Keratinocyte (primary cell): Measurements from ENCODE around the gene MFNG. TPM values are rescaled to one million over a fixed set of nuclear protein-coding genes. Genes with fewer than 3 reads are reported as not detected.

Source experiments
- DNase-seq: peaks from one replicate; pipeline ENCODE4 v3.0.0-alpha.2; 2011; ENCODE audit warnings: low read depth, missing footprints, low spot score
- FAIRE-seq: peaks from 2 replicates; lab custom pipeline; 2011; peaks lifted over from hg19 to GRCh38; lab: Jason Lieb, UNC
- H2AFZ ChIP-seq: 2 replicates; pipeline ENCODE4 v1.6.0; 2012; ENCODE audit warnings: low read length, control low read depth, inconsistent platforms; ENCODE audit not compliant: control insufficient read depth
- H3K27ac ChIP-seq: 2 replicates; pipeline ENCODE4 v1.5.1; 2011; ENCODE audit warnings: low read length; ENCODE audit not compliant: control insufficient read depth, insufficient read depth
- H3K27me3 ChIP-seq: 3 replicates; pipeline ENCODE4 v1.6.0; 2011; ENCODE audit warnings: low read length; ENCODE audit not compliant: control insufficient read depth, insufficient read depth; ENCODE audit errors: extremely low read depth
- H3K36me3 ChIP-seq, 2 experiments: 2 replicates in 1 of 2; 3 replicates in 1 of 2; pipeline ENCODE4 v1.5.1; 2011; ENCODE audit warnings: low read length in 2 of 2, mild to moderate bottlenecking in 1 of 2; ENCODE audit not compliant: control insufficient read depth in 2 of 2, insufficient read depth in 2 of 2; ENCODE audit errors: extremely low read depth in 1 of 2
- H3K4me1 ChIP-seq: 3 replicates; pipeline ENCODE4 v1.5.1; 2011; ENCODE audit warnings: low read length; ENCODE audit not compliant: control insufficient read depth, insufficient read depth; ENCODE audit errors: extremely low read depth
- H3K4me2 ChIP-seq: 3 replicates; pipeline ENCODE4 v1.6.0; 2011; ENCODE audit warnings: low read depth, low read length; ENCODE audit not compliant: control insufficient read depth, insufficient read depth; ENCODE audit errors: extremely low read depth
- H3K4me3 ChIP-seq, 3 experiments: fragments of 200-600 bp in 1 of 3; sonication (generic) in 1 of 3; 2 replicates in 2 of 3; 3 replicates in 1 of 3; pipeline ENCODE4 v1.5.1; 2011 to 2016; ENCODE audit warnings: low read length in 3 of 3, mild to moderate bottlenecking in 3 of 3, control low read depth in 2 of 3, inconsistent platforms in 1 of 3, low read depth in 1 of 3, mixed read lengths in 1 of 3, mixed run types in 1 of 3, moderate library complexity in 1 of 3; ENCODE audit not compliant: control insufficient read depth in 2 of 3, insufficient read depth in 2 of 3; ENCODE audit errors: extremely low read depth in 1 of 3
- H3K79me2 ChIP-seq: 2 replicates; pipeline ENCODE4 v1.6.0; 2012; ENCODE audit warnings: low read length; ENCODE audit not compliant: control insufficient read depth, insufficient read depth
- H3K9ac ChIP-seq: 3 replicates; pipeline ENCODE4 v1.6.0; 2011; ENCODE audit warnings: low read length; ENCODE audit not compliant: control insufficient read depth, insufficient read depth; ENCODE audit errors: extremely low read depth
- H3K9me1 ChIP-seq: 3 replicates; pipeline ENCODE4 v1.6.0; 2011; ENCODE audit warnings: low read length; ENCODE audit not compliant: control insufficient read depth, insufficient read depth; ENCODE audit errors: extremely low read depth
- H3K9me3 ChIP-seq: 2 replicates; pipeline ENCODE4 v1.5.1; 2012; ENCODE audit warnings: low read depth, low read length; ENCODE audit not compliant: control insufficient read depth
- H4K20me1 ChIP-seq: 3 replicates; pipeline ENCODE4 v1.6.0; 2011; ENCODE audit warnings: low read length; ENCODE audit not compliant: control insufficient read depth, insufficient read depth; ENCODE audit errors: extremely low read depth
- EZH2 ChIP-seq: IDR thresholded peaks from one replicate; pipeline ENCODE4 v1.6.1; 2012; ENCODE audit warnings: inconsistent platforms, mild to moderate bottlenecking, low read length, moderate library complexity
- dilution Hi-C: fragments of 300-500 bp; cut with MboI; formaldehyde crosslinking; loops from one replicate; pipeline ENCODE4 v1.7.0; 2020; ENCODE audit warnings: low sequenced_read_pairs; ENCODE audit not compliant: extremely low pct_ligation_motif_present
- polyA plus RNA-seq, 5 experiments: library from polyadenylated mRNA; depleted of rRNA in 3 of 5; stranded (reverse) in 3 of 5; stranded (forward) in 1 of 5; unstranded in 1 of 5; fragments of >200 nt; gene quantifications; 1 replicate in 1 of 5; 2 replicates in 3 of 5; 3 replicates in 1 of 5; pipeline versions ENCODE4 v1.2.1 to v1.2.3, GENCODE V29; 2011 to 2012; ENCODE audit warnings: missing spikeins in 2 of 5, low read depth in 1 of 5, low replicate concordance in 1 of 5
- TF ChIP-seq, protein P1 (sequence below), 3 experiments: IDR thresholded peaks in 1 of 3; conservative IDR thresholded peaks in 1 of 3; optimal IDR thresholded peaks in 1 of 3; 2 replicates in 2 of 3; 3 replicates in 1 of 3; pipeline versions ENCODE3 to v1.5.1; 2011; ENCODE audit warnings: low read length in 3 of 3, mild to moderate bottlenecking in 3 of 3, moderate library complexity in 2 of 3, control low read depth in 1 of 3, inconsistent platforms in 1 of 3; ENCODE audit not compliant: insufficient read depth in 2 of 3; ENCODE audit errors: extremely low read depth in 1 of 3

Gene MFNG
- polyA plus RNA-seq, 1 donor (not counting 4 experiments of a cell fraction or from before 2014, with no cell fraction given), result 5.9 TPM

DNA sequence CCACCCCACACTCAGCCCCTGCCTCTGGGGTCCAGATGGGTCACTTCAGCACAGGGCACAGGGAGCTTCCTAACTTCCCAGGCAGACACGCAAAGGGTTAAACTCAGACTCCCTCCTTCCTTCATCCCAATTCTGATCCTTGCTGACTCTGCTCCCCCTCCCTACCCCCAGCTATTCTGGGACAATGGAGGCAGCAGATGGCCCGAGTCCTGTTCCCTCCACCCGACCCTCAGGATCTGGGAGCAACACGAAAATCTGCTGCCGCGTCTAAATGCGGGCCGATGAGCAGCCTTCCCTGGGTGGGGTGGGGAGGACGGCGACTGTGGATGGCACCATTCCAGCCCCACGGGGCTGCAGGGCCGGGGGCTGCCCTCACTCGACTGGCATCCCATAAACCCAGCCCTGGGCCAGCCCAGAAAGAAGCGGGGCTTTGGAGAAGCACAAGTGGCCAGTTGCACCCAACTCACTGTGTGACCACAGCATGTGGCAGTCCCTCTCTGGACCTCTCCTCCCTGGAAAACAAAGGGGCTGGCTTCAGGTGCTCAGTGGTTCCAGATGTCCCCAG is 18.7 kb downstream of the MFNG start:
- Histone ChIP-seq H3K79me2 (no peaks in the 10 kb centered on the region), H3K36me3 (peaks cover 7 to 21% of the 10 kb centered on the region in 2 experiments), H3K27ac (no peak overlapping the region), H3K4me3 (no peak overlapping the region), H3K9me1 (no peaks in the 10 kb centered on the region), H3K27me3 (no peaks in the 10 kb centered on the region), H2AFZ (no peak overlapping the region), H3K4me2 (no peak overlapping the region), H3K9ac (no peak overlapping the region), H3K9me3 (no peaks in the 10 kb centered on the region), H3K4me1 (no peaks in the 10 kb centered on the region), H4K20me1 (no peaks in the 10 kb centered on the region)
- FAIRE-seq, result no peak
- DNase-seq, result no peak
- no peak for TF ChIP-seq EZH2
- TF ChIP-seq, protein P1, sequence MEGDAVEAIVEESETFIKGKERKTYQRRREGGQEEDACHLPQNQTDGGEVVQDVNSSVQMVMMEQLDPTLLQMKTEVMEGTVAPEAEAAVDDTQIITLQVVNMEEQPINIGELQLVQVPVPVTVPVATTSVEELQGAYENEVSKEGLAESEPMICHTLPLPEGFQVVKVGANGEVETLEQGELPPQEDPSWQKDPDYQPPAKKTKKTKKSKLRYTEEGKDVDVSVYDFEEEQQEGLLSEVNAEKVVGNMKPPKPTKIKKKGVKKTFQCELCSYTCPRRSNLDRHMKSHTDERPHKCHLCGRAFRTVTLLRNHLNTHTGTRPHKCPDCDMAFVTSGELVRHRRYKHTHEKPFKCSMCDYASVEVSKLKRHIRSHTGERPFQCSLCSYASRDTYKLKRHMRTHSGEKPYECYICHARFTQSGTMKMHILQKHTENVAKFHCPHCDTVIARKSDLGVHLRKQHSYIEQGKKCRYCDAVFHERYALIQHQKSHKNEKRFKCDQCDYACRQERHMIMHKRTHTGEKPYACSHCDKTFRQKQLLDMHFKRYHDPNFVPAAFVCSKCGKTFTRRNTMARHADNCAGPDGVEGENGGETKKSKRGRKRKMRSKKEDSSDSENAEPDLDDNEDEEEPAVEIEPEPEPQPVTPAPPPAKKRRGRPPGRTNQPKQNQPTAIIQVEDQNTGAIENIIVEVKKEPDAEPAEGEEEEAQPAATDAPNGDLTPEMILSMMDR (optimal IDR thresholded peaks at IDR 0.05 in 1 of 3, IDR thresholded peaks at IDR 0.05 in 1 of 3, conservative IDR thresholded peaks at IDR 0.05 in 1 of 3; ENCODE audit: extremely low read depth in 1 of 3, insufficient read depth in 2 of 3, low read length in 3 of 3), result no peak
- dilution Hi-C loops, result no loop called here

DNA sequence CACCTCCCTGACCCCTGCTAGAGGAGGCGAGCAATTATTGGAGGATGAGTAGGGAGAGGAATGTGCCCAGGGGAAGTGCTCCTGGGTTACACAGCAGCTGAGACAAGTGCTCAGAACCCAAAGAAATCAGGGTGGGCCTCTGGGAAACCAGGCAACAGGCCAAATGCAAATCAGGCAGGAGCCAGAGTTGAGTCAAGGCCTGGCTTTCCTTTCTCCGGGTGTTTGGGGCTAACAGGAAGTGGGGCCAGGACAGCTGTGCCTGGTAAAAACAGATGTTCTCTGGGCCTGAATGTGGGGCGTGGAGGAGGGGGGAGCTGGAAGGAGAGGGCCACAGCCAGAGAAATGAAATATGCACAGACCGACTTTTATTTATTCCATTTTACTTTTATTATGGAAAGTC is 22.0 kb downstream of the MFNG start:
- no peak for FAIRE-seq
- dilution Hi-C loops, result no loop called here

More for the DNA sequence above, 22.0 kb downstream of the MFNG start:
- no peaks in the 10 kb centered on the region for H3K4me1 ChIP-seq
- H3K4me3 ChIP-seq, result no peak overlapping the region
- no peak for TF ChIP-seq EZH2
- TF ChIP-seq, protein P1 (optimal IDR thresholded peaks at IDR 0.05 in 1 of 3, IDR thresholded peaks at IDR 0.05 in 1 of 3, conservative IDR thresholded peaks at IDR 0.05 in 1 of 3; ENCODE audit: extremely low read depth in 1 of 3, insufficient read depth in 2 of 3, low read length in 3 of 3), result no peak
- H3K79me2 ChIP-seq, result no peaks in the 10 kb centered on the region
- no peaks in the 10 kb centered on the region for H4K20me1 ChIP-seq
- no peaks in the 10 kb centered on the region for H3K9me1 ChIP-seq
- no peak for DNase-seq
- H3K9ac ChIP-seq, result no peak overlapping the region
- H2AFZ ChIP-seq, result no peak overlapping the region
- H3K27ac ChIP-seq, result no peak overlapping the region
- no peaks in the 10 kb centered on the region for H3K27me3 ChIP-seq
- no peak overlapping the region for H3K4me2 ChIP-seq
- peaks cover 0 to 6% of the 10 kb centered on the region in 2 experiments for H3K36me3 ChIP-seq
- no peaks in the 10 kb centered on the region for H3K9me3 ChIP-seq
